ENCODE data around the gene IGFBP6.

DNA sequence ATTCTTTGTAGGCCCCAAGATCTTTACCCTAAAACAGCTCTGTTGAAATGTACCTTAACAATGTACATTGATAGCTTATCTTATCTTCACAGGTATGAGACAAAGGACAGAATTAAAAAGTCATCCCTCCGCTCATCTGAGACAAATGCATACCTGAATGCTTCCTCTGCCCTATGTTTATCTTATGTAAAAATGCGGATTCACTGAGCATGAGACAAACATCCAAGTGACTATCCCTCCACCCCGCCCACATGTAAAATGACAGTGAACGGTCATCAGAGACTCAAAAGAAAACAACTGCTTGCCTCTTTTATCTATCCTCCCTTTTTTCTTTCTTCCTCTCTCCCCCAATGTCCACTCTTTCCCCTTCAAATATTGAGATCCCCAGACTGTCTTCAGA is 45.9 kb downstream of the IGFBP6 start:
- TF ChIP-seq, protein P1, sequence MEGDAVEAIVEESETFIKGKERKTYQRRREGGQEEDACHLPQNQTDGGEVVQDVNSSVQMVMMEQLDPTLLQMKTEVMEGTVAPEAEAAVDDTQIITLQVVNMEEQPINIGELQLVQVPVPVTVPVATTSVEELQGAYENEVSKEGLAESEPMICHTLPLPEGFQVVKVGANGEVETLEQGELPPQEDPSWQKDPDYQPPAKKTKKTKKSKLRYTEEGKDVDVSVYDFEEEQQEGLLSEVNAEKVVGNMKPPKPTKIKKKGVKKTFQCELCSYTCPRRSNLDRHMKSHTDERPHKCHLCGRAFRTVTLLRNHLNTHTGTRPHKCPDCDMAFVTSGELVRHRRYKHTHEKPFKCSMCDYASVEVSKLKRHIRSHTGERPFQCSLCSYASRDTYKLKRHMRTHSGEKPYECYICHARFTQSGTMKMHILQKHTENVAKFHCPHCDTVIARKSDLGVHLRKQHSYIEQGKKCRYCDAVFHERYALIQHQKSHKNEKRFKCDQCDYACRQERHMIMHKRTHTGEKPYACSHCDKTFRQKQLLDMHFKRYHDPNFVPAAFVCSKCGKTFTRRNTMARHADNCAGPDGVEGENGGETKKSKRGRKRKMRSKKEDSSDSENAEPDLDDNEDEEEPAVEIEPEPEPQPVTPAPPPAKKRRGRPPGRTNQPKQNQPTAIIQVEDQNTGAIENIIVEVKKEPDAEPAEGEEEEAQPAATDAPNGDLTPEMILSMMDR (IDR thresholded peaks at IDR 0.05), result no peak
- no peak for TF ChIP-seq EP300 (IDR thresholded peaks at IDR 0.05)
- no peak for TF ChIP-seq POLR2AphosphoS5 (IDR thresholded peaks at IDR 0.05)
- no peak for TF ChIP-seq POLR2A (IDR thresholded peaks at IDR 0.05)

All from sigmoid colon (tissue), 4 donors.